K562 (cell line): ENCODE data around the gene VPS26A. TPM values are rescaled to one million over a fixed set of nuclear protein-coding genes. Genes with fewer than 3 reads are reported as not detected.

Experiments
- BHLHE40 ChIP-seq: IDR thresholded peaks from 2 replicates; pipeline ENCODE4 v1.6.1; 2011; ENCODE audit warnings: low read length, improper control_type of control experiment
- IFI16 ChIP-seq: fragments of 250-450 bp; sonication (Bioruptor Pico); IDR thresholded peaks from 2 replicates; pipeline ENCODE4 v2.1.2; 2022; ENCODE audit warnings: mild to moderate bottlenecking, inconsistent platforms
- KDM5B ChIP-seq: fragments of 200-600 bp; sonication (generic); IDR thresholded peaks from 2 replicates; pipeline ENCODE4 v1.6.1; 2012; ENCODE audit warnings: low read depth, mild to moderate bottlenecking, moderate library complexity, low read length, control low read depth, inconsistent platforms; ENCODE audit not compliant: insufficient replicate concordance
- MCM3 ChIP-seq: fragments of 450-650 bp; IDR thresholded peaks from 2 replicates; pipeline ENCODE4 v1.6.1; 2016
- NFIX ChIP-seq: fragments of 250-450 bp; sonication (Bioruptor Pico); IDR thresholded peaks from 2 replicates; pipeline ENCODE4 v1.4.0; 2020; ENCODE audit warnings: low read depth, mild to moderate bottlenecking, moderate library complexity
- RBM15 ChIP-seq: fragments of 200-400 bp; formaldehyde crosslinking; IDR thresholded peaks from 2 replicates; pipeline ENCODE4 v1.6.1; 2018; ENCODE audit warnings: mild to moderate bottlenecking, low read length, moderate library complexity; ENCODE audit not compliant: insufficient read depth
- SAP30 ChIP-seq: fragments of 200-600 bp; sonication (generic); IDR thresholded peaks from 2 replicates; pipeline ENCODE4 v1.6.1; 2012; ENCODE audit warnings: borderline replicate concordance, low read depth, mild to moderate bottlenecking, moderate library complexity, low read length, control low read depth, inconsistent platforms; ENCODE audit not compliant: insufficient read depth, poor library complexity, severe bottlenecking
- SIN3B ChIP-seq: fragments of 450-650 bp; IDR thresholded peaks from 2 replicates; pipeline ENCODE4 v1.6.1; 2017; ENCODE audit warnings: low read depth, mild to moderate bottlenecking, moderate library complexity
- SMAD4 ChIP-seq: fragments of 250-450 bp; sonication (Bioruptor Pico); conservative IDR thresholded peaks from 2 replicates; pipeline ENCODE4 v1.8.0; 2021; ENCODE audit warnings: inconsistent platforms, mild to moderate bottlenecking, moderate library complexity
- ZNF274 ChIP-seq: IDR thresholded peaks from 2 replicates; pipeline ENCODE4 v1.6.1; 2011; ENCODE audit warnings: low read depth, mild to moderate bottlenecking, low read length, moderate library complexity, borderline replicate concordance
- ZNF830 ChIP-seq: fragments of 250-450 bp; sonication (Bioruptor Pico); IDR thresholded peaks from 2 replicates; pipeline ENCODE4 v1.5.0; 2021; ENCODE audit warnings: mild to moderate bottlenecking
- polyA plus RNA-seq, 8 experiments: library from polyadenylated mRNA; depleted of rRNA in 4 of 8; stranded (reverse) in 5 of 8; unstranded in 3 of 8; fragments of >200 nt; fragmentation: Nextera tagmentation in 2 of 8; fragmentation: Illumina TruSeq in 1 of 8; extraction: Ambion mirVana in 2 of 8; extraction: Trizol in 1 of 8; gene quantifications; 2 replicates each; pipeline versions ENCODE4 v1.2.1 to v1.2.3, GENCODE V29; 2011 to 2014; ENCODE audit warnings: inconsistent platforms in 1 of 8, missing spikeins in 1 of 8
- total RNA-seq, 7 experiments: library from RNA; depleted of rRNA in 6 of 7; stranded (reverse); fragments of >200 nt in 6 of 7; fragmentation: Illumina TruSeq in 2 of 7; extraction: Trizol in 2 of 7; gene quantifications; 2 replicates each; pipeline versions ENCODE4 v1.2.1 to v1.2.3, GENCODE V29; 2011 to 2021; ENCODE audit warnings: low replicate concordance in 1 of 7
- TF ChIP-seq, protein P1 (sequence below): fragments of 450-650 bp; IDR thresholded peaks from 2 replicates; pipeline ENCODE4 v1.6.1; 2016; ENCODE audit warnings: mild to moderate bottlenecking, moderate library complexity
- TF ChIP-seq, protein P2 (sequence below): fragments of 450-650 bp; conservative IDR thresholded peaks from 2 replicates; pipeline ENCODE4 v1.6.1; 2016; ENCODE audit warnings: missing genetic modification characterization, low read depth, mild to moderate bottlenecking, control low read depth, missing compliant biosample characterization
- TF ChIP-seq, protein P3 (sequence below): fragments of 250-450 bp; sonication (Bioruptor Pico); IDR thresholded peaks from 2 replicates; pipeline ENCODE4 v1.8.0; 2021; ENCODE audit warnings: borderline replicate concordance, mild to moderate bottlenecking, moderate library complexity; ENCODE audit not compliant: poor library complexity, severe bottlenecking

The VPS26A gene
- total and polyA plus RNA-seq, 9 of the 15 experiments (the other 6 are each of a cell fraction or from before 2014, with no cell fraction given), result 47.1 to 137 (median 69.3) TPM

DNA sequence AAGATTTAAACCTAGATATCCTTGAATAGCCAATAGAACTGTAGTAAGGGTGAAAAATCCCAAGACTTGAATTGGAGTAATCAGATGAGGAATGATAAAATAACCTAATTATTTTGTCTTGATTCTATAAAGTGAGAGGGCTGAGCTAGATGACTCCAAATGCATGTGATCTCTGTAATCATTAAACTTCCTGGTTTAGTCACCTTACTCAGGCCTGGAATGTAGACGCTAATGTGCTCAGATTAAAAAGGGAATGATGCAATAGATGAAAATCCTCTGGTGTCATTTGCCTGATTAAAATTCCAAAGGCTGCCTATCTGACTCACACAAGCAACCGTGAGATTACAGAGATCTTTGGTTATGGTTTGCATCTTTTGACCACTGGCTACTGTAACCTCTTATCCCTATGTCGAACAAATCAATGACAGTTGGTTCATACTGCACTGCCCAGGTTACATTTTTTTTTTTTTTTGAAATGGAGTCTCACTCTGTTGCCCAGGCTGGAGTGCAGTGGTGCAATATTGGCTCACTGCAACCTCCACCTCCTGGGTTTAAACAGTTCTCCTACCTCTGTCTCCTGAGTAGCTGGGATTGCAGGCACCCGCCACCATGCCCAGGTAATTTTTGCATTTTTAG, 93.3 kb downstream of the VPS26A start (continued):
- TF ChIP-seq, protein P1, sequence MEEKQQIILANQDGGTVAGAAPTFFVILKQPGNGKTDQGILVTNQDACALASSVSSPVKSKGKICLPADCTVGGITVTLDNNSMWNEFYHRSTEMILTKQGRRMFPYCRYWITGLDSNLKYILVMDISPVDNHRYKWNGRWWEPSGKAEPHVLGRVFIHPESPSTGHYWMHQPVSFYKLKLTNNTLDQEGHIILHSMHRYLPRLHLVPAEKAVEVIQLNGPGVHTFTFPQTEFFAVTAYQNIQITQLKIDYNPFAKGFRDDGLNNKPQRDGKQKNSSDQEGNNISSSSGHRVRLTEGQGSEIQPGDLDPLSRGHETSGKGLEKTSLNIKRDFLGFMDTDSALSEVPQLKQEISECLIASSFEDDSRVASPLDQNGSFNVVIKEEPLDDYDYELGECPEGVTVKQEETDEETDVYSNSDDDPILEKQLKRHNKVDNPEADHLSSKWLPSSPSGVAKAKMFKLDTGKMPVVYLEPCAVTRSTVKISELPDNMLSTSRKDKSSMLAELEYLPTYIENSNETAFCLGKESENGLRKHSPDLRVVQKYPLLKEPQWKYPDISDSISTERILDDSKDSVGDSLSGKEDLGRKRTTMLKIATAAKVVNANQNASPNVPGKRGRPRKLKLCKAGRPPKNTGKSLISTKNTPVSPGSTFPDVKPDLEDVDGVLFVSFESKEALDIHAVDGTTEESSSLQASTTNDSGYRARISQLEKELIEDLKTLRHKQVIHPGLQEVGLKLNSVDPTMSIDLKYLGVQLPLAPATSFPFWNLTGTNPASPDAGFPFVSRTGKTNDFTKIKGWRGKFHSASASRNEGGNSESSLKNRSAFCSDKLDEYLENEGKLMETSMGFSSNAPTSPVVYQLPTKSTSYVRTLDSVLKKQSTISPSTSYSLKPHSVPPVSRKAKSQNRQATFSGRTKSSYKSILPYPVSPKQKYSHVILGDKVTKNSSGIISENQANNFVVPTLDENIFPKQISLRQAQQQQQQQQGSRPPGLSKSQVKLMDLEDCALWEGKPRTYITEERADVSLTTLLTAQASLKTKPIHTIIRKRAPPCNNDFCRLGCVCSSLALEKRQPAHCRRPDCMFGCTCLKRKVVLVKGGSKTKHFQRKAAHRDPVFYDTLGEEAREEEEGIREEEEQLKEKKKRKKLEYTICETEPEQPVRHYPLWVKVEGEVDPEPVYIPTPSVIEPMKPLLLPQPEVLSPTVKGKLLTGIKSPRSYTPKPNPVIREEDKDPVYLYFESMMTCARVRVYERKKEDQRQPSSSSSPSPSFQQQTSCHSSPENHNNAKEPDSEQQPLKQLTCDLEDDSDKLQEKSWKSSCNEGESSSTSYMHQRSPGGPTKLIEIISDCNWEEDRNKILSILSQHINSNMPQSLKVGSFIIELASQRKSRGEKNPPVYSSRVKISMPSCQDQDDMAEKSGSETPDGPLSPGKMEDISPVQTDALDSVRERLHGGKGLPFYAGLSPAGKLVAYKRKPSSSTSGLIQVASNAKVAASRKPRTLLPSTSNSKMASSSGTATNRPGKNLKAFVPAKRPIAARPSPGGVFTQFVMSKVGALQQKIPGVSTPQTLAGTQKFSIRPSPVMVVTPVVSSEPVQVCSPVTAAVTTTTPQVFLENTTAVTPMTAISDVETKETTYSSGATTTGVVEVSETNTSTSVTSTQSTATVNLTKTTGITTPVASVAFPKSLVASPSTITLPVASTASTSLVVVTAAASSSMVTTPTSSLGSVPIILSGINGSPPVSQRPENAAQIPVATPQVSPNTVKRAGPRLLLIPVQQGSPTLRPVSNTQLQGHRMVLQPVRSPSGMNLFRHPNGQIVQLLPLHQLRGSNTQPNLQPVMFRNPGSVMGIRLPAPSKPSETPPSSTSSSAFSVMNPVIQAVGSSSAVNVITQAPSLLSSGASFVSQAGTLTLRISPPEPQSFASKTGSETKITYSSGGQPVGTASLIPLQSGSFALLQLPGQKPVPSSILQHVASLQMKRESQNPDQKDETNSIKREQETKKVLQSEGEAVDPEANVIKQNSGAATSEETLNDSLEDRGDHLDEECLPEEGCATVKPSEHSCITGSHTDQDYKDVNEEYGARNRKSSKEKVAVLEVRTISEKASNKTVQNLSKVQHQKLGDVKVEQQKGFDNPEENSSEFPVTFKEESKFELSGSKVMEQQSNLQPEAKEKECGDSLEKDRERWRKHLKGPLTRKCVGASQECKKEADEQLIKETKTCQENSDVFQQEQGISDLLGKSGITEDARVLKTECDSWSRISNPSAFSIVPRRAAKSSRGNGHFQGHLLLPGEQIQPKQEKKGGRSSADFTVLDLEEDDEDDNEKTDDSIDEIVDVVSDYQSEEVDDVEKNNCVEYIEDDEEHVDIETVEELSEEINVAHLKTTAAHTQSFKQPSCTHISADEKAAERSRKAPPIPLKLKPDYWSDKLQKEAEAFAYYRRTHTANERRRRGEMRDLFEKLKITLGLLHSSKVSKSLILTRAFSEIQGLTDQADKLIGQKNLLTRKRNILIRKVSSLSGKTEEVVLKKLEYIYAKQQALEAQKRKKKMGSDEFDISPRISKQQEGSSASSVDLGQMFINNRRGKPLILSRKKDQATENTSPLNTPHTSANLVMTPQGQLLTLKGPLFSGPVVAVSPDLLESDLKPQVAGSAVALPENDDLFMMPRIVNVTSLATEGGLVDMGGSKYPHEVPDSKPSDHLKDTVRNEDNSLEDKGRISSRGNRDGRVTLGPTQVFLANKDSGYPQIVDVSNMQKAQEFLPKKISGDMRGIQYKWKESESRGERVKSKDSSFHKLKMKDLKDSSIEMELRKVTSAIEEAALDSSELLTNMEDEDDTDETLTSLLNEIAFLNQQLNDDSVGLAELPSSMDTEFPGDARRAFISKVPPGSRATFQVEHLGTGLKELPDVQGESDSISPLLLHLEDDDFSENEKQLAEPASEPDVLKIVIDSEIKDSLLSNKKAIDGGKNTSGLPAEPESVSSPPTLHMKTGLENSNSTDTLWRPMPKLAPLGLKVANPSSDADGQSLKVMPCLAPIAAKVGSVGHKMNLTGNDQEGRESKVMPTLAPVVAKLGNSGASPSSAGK, result peak; percentile 28; the same call in 1 of the 2 replicates
- no peak for TF ChIP-seq SIN3B
- TF ChIP-seq ZNF830 (CRISPR knock-in tag), result no peak
- no peak for TF ChIP-seq RBM15
- TF ChIP-seq, protein P2, sequence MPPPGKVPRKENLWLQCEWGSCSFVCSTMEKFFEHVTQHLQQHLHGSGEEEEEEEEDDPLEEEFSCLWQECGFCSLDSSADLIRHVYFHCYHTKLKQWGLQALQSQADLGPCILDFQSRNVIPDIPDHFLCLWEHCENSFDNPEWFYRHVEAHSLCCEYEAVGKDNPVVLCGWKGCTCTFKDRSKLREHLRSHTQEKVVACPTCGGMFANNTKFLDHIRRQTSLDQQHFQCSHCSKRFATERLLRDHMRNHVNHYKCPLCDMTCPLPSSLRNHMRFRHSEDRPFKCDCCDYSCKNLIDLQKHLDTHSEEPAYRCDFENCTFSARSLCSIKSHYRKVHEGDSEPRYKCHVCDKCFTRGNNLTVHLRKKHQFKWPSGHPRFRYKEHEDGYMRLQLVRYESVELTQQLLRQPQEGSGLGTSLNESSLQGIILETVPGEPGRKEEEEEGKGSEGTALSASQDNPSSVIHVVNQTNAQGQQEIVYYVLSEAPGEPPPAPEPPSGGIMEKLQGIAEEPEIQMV (tag), result 0 out of 2 replicates have a peak, but pooled peaks have one; percentile 6
- TF ChIP-seq SMAD4 (CRISPR knock-in tag), result peak; percentile 82
- TF ChIP-seq SAP30, result no peak
- no peak for TF ChIP-seq IFI16
- no peak for TF ChIP-seq MCM3
- TF ChIP-seq KDM5B, result no peak
- TF ChIP-seq, protein P3, sequence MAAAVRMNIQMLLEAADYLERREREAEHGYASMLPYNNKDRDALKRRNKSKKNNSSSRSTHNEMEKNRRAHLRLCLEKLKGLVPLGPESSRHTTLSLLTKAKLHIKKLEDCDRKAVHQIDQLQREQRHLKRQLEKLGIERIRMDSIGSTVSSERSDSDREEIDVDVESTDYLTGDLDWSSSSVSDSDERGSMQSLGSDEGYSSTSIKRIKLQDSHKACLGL (CRISPR knock-in tag), result no peak
- TF ChIP-seq ZNF274, result no peak
- TF ChIP-seq NFIX (CRISPR knock-in tag), result no peak
- TF ChIP-seq BHLHE40, result no peak
